ENCODE measurements around the gene PRR33. TPM values are rescaled to one million over a fixed set of nuclear protein-coding genes. Genes with fewer than 3 reads are reported as not detected.

PRR33 gene
- total and polyA plus RNA-seq, 5 donors: 0.11 to 0.82 (median 0.25) TPM

DNA sequence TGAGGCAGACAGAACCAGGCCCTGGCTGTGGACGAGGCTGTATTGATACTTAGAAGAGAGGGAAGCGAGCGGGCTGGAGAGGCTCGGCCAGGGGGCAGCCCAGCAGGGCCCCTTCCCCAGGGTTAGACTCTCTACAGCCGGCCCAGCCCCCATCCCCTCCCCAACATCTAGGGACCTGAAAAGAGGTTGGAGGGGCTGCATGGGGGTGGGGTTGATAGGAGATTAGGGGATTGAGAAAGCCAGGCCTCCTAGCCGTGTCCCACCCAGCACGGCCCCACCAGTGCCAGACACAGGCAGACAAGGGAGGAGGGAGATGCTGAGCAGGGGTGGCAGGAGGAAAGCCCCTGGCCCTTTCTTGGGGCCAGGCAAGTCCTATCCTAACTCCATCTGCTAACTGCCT is 33.1 kb downstream of the PRR33 start:
- no peaks in the 10 kb centered on the region for H3K9me3 ChIP-seq (ENCODE audit: control insufficient read depth, low read length)
- H3K4me3 ChIP-seq (ENCODE audit: low read length): no peak overlapping the region
- DNase-seq (no peak), ATAC-seq (no peak)
- intact Hi-C loops (cut with DNase I): loop anchor here in 1 of 4 donors (10.0 kb wide), 1 partner anchor 56 kb away; the partner anchor contains the start of gene TNNT3
- WGBS: 80% methylated on average over 7 of the region's 7 CpGs
- H3K27ac ChIP-seq (ENCODE audit: low read length): no peak overlapping the region
- H3K27me3 ChIP-seq (ENCODE audit: control insufficient read depth, insufficient read depth): no peaks in the 10 kb centered on the region
- peaks cover 4% of the 10 kb centered on the region for H3K4me1 ChIP-seq (ENCODE audit: control insufficient read depth, insufficient read depth, low read length)

DNA sequence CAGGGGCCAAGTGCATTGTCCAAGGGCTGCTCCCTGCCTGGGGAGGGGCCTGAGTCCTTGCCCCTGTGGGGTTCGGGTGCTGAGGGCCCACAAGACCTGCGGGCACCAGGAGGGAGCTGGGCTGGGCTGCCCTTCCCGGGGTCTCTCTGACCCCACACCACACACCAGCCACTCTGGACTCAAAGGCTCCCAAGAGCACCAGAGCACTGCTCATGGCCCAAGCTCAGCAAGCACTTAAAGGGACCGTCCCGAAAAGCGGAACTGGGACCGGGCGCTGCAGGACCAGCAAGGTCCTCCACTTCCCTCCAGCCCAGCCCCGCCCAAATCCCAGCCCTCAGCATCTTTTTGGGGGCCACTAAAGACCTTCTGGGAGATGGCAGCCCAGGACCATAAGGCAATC is 33.5 kb downstream of the PRR33 start:
- intact Hi-C loops (cut with DNase I): loop anchor here in 1 of 4 donors (10.0 kb wide), 1 partner anchor 57 kb away; the partner anchor contains the start of gene TNNT3
- no peak overlapping the region for H3K27ac ChIP-seq (ENCODE audit: low read length)
- H3K27me3 ChIP-seq (ENCODE audit: control insufficient read depth, insufficient read depth): no peaks in the 10 kb centered on the region
- H3K9me3 ChIP-seq (ENCODE audit: control insufficient read depth, low read length): no peaks in the 10 kb centered on the region
- no peak for ATAC-seq
- H3K4me1 ChIP-seq (ENCODE audit: control insufficient read depth, insufficient read depth, low read length): peaks cover 2% of the 10 kb centered on the region
- no peak overlapping the region for H3K4me3 ChIP-seq (ENCODE audit: low read length)
- DNase-seq: peak in 2 of 3 donors; percentile 68
- 90% methylated on average over 9 of the region's 9 CpGs for WGBS

DNA sequence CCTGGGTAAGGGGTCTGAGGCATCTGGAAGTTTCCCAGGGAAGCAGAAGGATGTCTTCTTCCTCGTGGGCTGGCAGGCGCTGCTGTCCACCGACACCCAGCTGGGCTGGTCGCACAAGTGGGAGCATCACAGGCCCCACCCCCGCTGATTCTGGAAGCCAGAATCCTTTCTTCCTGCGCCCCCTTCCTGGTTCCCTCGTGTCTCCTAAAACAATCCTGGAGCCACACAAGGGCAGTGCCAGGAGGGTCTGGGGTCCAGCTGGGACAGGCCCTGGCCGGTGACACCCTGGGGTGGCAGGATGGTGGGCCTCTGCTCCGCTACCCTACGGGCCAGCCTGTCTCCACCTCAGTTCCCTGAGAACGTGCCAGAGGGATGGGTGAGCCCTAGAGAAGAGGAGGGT is 34.6 kb downstream of the PRR33 start:
- WGBS: 85% methylated on average over 11 of the region's 11 CpGs
- H3K4me1 ChIP-seq (ENCODE audit: control insufficient read depth, insufficient read depth, low read length): no peaks in the 10 kb centered on the region
- H3K9me3 ChIP-seq (ENCODE audit: control insufficient read depth, low read length): no peaks in the 10 kb centered on the region
- intact Hi-C loops (cut with DNase I): loop anchor here in 1 of 4 donors (10.0 kb wide), 1 partner anchor 58 kb away; the partner anchor contains the start of gene TNNT3
- ATAC-seq: no peak
- no peaks in the 10 kb centered on the region for H3K27me3 ChIP-seq (ENCODE audit: control insufficient read depth, insufficient read depth)
- H3K27ac ChIP-seq (ENCODE audit: low read length): no peak overlapping the region
- no peak overlapping the region for H3K4me3 ChIP-seq (ENCODE audit: low read length)
- peak in 2 of 3 donors; percentile 40 to 54 for DNase-seq

- WGBS: 97% methylated on average over 13 of the region's 13 CpGs
- DNase-seq (peak in 2 of 3 donors; percentile 25 to 51), ATAC-seq (no peak)
- intact Hi-C loops (cut with DNase I): loop anchor here in 1 of 4 donors (10.0 kb wide), 1 partner anchor 58 kb away; the partner anchor contains the start of gene TNNT3
- H3K4me1 ChIP-seq (ENCODE audit: control insufficient read depth, insufficient read depth, low read length): no peaks in the 10 kb centered on the region
- H3K9me3 ChIP-seq (ENCODE audit: control insufficient read depth, low read length): no peaks in the 10 kb centered on the region
- no peak overlapping the region for H3K27ac ChIP-seq (ENCODE audit: low read length)
- H3K4me3 ChIP-seq (ENCODE audit: low read length): no peak overlapping the region
- no peaks in the 10 kb centered on the region for H3K27me3 ChIP-seq (ENCODE audit: control insufficient read depth, insufficient read depth)
Measured at GRCh38 chr11:1856306-1857005, 35.2 kb downstream of the PRR33 start.

GRCh38 chr11:1855886-1856265 is 35.8 kb downstream of the PRR33 start:
- ATAC-seq: no peak
- DNase-seq: peak in 2 of 3 donors; percentile 18 to 37
- Histone ChIP-seq H3K4me3 (ENCODE audit: low read length) (no peak overlapping the region), H3K9me3 (ENCODE audit: control insufficient read depth, low read length) (no peaks in the 10 kb centered on the region), H3K4me1 (ENCODE audit: control insufficient read depth, insufficient read depth, low read length) (no peaks in the 10 kb centered on the region), H3K27me3 (ENCODE audit: control insufficient read depth, insufficient read depth) (no peaks in the 10 kb centered on the region), H3K27ac (ENCODE audit: low read length) (no peak overlapping the region)
- intact Hi-C loops (cut with DNase I): loop anchor here in 1 of 4 donors (10.0 kb wide), 1 partner anchor 59 kb away; the partner anchor contains the start of gene TNNT3
- 92% methylated on average over 11 of the region's 11 CpGs for WGBS

- no peaks in the 10 kb centered on the region for H3K27me3 ChIP-seq (ENCODE audit: control insufficient read depth, insufficient read depth)
- 70% methylated on average over 26 of the region's 26 CpGs for WGBS
- H3K9me3 ChIP-seq (ENCODE audit: control insufficient read depth, low read length): no peaks in the 10 kb centered on the region
- DNase-seq (peak in 2 of 3 donors; percentile 36 to 50), ATAC-seq (no peak)
- H3K4me1 ChIP-seq (ENCODE audit: control insufficient read depth, insufficient read depth, low read length): no peaks in the 10 kb centered on the region
- intact Hi-C loops (cut with DNase I): loop anchor here in 1 of 4 donors (10.0 kb wide), 1 partner anchor 60 kb away; the partner anchor contains the start of gene TNNT3
- H3K4me3 ChIP-seq (ENCODE audit: low read length): no peak overlapping the region
- H3K27ac ChIP-seq (ENCODE audit: low read length): no peak overlapping the region
Measured at GRCh38 chr11:1854949-1855885, 36.5 kb downstream of the PRR33 start.

DNA sequence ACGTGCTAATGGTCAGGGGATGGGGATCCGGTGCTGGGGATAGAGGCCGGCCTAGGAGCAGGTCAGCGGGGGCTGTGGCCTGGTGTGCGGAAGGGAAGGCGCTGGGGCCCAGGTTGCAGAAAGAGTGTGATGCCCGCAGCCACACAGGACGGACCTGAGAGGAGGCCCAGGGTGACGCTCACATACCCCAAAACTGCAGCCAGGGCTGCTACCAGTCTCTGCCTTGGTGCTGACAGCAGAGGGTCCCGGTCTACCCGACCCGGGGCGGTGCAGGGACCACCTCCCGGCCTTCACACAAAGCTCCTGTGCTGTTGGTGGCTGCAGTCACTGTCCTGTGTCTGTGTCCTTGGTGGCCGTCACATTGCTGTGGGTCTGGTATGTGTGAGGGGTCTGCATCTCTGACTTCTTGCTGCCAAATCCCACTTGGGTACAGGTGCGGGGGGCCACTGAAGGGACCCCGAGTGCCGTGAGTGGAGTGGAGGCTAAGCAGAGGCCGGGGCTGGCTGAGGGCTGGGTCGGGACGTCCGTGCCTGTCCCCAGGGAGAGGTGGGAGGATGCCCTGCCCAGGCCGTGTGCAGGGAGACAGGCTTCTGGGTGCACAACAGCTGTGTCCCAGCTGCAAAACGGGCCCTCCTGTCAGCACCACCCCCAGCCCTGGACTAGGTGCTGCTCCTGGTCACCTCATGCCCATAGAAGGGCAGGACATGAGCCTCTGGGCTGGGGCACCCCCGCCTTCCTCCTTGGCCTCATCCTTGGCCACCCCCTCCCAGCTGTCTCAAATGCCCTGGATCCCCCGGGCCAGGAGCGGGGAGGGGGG is 37.4 kb downstream of the PRR33 start:
- H3K4me1 ChIP-seq (ENCODE audit: control insufficient read depth, insufficient read depth, low read length): no peaks in the 10 kb centered on the region
- H3K9me3 ChIP-seq (ENCODE audit: control insufficient read depth, low read length): no peaks in the 10 kb centered on the region
- peak in 1 of 3 donors; percentile 26 for DNase-seq
- WGBS: 75% methylated on average over 27 of the region's 27 CpGs
- intact Hi-C loops (cut with DNase I): loop anchor here in 1 of 4 donors (10.0 kb wide), 1 partner anchor 60 kb away; the partner anchor contains the start of gene TNNT3
- no peaks in the 10 kb centered on the region for H3K27me3 ChIP-seq (ENCODE audit: control insufficient read depth, insufficient read depth)
- no peak overlapping the region for H3K4me3 ChIP-seq (ENCODE audit: low read length)
- no peak overlapping the region for H3K27ac ChIP-seq (ENCODE audit: low read length)
- no peak for ATAC-seq

GRCh38 chr11:1853376-1854131 is 38.1 kb downstream of the PRR33 start:
- 90% methylated on average over 19 of the region's 19 CpGs for WGBS

GRCh38 chr11:1852877-1853276 is 38.8 kb downstream of the PRR33 start, which contains the start of gene LSP1:
LSP1 (plus strand) TSS chr11:1853084; CDS start chr11:1853145, 61 bp downstream.
- intact Hi-C loops (cut with DNase I): loop anchor here in 1 of 4 donors (10.0 kb wide), 1 partner anchor 62 kb away; the partner anchor contains the start of gene TNNT3
- Histone ChIP-seq H3K9me3 (ENCODE audit: control insufficient read depth, low read length) (no peaks in the 10 kb centered on the region), H3K4me3 (ENCODE audit: low read length) (no peak within 1 kb of the TSS), H3K27ac (ENCODE audit: low read length) (no peak within 1 kb of the TSS), H3K4me1 (ENCODE audit: control insufficient read depth, insufficient read depth, low read length) (no peaks in the 10 kb centered on the region), H3K27me3 (ENCODE audit: control insufficient read depth, insufficient read depth) (no peaks in the 10 kb centered on the region)
- 72% methylated on average over 18 of the region's 18 CpGs for WGBS
- DNase-seq: peak in 1 of 3 donors; percentile 68
- ATAC-seq: no peak

More at GRCh38 chr11:1853376-1854131, 38.1 kb downstream of the PRR33 start:
- Histone ChIP-seq H3K27me3 (ENCODE audit: control insufficient read depth, insufficient read depth) (no peaks in the 10 kb centered on the region), H3K9me3 (ENCODE audit: control insufficient read depth, low read length) (no peaks in the 10 kb centered on the region), H3K4me1 (ENCODE audit: control insufficient read depth, insufficient read depth, low read length) (no peaks in the 10 kb centered on the region), H3K27ac (ENCODE audit: low read length) (no peak overlapping the region), H3K4me3 (ENCODE audit: low read length) (no peak overlapping the region)
- ATAC-seq (no peak), DNase-seq (peak in 1 of 3 donors; percentile 27)
- intact Hi-C loops (cut with DNase I): loop anchor here in 1 of 4 donors (10.0 kb wide), 1 partner anchor 61 kb away; the partner anchor contains the start of gene TNNT3

Measured in right cardiac atrium (tissue), 5 donors.